CD4-positive, alpha-beta T cell treated with Interleukin-21 for 1 hour (primary cell): ENCODE measurements around the gene PRKAG3.
A peak's percentile ranks its signal among the peaks of the same experiment; 100 is the strongest.

ENCODE experiments used
- DNase-seq: peaks from one replicate; pipeline ENCODE4 v3.0.0-alpha.2; 2020

PRKAG3 gene

DNA sequence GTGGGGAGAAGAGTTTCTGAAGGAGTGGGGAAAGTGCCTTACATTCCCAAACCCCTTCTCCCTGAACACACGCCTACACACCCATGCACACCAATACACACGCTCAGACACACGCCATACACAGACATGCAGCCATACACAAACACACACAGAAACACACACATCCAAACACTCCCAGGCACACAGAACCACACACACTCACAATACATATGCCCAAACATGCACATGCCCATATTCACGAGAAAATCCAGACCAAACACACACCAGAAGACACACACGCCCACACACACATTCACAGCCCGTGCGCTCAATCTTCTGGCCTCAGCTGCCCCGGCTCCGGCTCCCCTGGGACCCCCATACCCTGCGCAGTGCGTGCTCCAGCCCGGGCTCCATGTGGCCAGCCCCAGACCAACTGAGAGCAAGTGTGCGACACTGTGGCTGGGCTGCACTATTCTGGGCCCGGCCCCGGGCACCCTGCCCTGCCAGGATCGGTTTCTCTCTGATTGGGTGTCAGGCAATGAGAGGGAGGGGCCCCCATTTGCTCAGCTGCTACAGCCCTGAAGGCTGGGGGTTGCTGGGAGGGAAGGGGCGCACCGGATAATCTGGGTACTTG is at the start of gene PRKAG3:
Gene PRKAG3 (minus strand): TSS at position 426 of the 613 bp plus-strand sequence.
- DNase-seq: no peak

DNA sequence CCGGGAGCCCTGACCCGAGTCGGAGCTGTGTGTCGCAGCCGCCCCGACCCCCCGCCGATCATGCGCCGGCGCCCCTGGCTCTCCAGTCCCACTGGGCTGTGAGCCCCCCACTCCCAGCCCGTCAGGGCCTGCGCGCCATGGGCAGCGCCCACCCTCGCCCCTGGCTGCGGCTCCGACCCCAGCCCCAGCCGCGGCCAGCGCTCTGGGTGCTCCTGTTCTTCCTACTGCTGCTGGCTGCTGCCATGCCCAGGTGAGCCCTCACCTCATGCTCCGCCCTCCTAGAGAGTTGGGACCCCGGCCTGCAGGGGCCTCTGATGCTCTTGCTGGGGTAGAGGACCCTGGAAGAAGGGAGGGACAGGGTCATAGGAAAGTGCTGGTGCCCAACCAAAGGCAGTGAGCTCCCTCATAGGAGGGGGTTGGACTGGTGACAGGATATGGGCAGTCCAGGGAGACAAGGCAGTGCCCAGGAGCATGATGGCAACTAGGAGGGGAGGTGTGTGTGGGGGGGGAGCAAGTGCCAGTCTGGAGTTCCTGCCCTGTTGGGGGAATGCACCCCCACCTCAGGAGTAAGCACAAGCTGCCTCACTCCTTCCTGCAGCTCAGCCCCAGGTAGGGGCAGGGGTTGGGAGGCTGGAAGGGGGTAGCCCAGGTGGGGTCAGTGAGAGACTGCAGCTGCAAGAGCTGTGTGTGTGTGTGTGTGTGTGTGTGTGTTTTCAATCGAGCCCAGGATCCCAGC is 49.4 kb upstream of the PRKAG3 start:
- no peak for DNase-seq

DNA sequence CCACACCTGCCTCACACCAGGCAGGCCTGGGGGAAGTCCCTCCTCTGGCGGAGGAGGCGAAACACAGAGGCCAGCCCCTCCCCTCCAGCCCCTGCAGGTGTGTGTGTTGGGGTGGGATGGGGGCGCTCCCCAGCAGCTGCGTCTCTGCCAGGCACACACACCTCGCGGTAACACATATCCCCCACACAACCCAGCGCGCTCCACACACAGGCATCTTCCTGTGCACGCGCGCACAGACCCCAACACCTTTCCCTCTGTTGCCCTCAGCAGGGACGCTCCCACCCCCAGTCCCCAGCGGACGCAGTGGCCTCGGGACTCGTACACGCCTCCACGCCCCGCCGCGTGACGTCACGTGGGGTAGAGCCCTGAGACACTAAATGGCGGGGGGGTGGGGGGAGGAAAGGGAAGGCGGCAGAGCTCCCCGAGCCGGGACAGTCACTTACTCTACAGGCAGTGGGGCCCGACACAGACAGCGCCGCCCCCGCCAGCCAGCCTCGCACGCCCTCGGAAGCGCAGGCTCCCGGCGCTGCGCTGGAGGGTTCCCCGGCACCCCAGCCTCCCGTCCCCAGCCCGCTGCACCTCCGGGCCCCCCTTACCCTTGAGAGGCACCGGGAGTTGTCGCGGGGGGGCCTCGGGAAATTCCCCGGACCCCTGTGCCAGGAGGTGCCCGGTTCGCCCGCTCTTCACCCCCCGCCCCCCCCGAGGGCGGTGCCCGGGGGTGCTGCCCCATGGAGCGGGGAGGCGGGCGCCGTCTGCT is 48.7 kb upstream of the PRKAG3 start, which contains the start of gene WNT10A:
Gene WNT10A (plus strand): TSS at position 751 of the 757 bp plus-strand sequence. CDS start 144 bp downstream, outside the sequence.
- peak; percentile 89 for DNase-seq

DNA sequence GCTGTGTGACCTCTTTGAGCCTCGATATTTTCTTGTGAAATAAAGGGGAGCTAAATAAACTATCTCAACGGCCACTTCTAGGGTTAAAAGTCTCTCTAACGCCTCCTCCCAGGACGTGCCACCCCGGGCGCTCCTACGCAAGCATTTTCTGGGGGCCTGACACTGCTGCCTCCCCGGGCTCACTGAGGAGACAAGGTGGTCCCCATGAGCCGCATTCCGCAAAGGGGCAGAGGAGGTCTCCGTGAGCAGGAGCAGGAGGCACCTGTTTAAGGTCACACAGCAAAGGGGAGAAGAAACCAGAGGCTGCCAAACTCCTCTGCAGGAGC is 48.1 kb upstream of the PRKAG3 start:
- DNase-seq: no peak

DNA sequence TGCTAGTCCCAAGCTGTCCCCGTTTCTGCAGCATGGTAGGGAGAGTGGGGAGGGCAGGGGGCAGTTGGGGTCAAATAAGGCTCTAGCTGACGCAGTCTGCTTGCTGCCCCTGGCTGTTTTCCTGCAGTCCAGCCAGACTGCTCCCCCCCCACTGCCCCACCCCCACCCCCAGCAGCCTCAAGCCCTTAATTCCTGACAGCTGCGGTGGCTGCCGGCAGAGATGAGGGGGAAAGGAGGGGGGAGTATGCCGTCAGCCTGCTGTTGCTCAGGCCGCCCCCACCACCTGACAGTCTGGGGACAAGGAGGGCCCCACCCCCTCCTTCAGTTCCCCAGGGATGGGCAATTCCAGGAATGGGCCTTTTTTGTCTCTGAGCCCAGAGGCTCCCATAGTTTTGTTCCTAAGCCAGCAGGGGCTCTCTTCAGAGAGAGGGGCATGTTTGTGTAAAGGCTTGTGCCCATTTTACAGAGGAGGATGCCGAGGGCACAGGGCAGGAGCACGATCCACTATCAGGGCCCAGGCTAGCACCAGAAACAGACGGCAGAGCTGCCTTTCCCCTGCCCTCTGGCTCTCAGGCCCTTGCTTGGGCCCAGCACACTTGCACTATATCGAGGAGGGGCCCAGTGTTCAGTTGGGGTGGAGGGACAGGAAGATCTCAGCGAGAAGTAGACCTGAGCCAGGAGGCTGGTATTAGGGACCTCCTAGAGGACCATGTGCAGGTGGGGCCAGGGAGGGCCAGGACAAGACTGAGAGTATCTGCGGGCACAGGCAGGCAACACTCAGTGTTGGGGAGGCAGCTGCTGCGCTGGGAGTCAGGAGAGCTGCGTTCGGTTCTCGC is 47.5 kb upstream of the PRKAG3 start:
- no peak for DNase-seq

DNA sequence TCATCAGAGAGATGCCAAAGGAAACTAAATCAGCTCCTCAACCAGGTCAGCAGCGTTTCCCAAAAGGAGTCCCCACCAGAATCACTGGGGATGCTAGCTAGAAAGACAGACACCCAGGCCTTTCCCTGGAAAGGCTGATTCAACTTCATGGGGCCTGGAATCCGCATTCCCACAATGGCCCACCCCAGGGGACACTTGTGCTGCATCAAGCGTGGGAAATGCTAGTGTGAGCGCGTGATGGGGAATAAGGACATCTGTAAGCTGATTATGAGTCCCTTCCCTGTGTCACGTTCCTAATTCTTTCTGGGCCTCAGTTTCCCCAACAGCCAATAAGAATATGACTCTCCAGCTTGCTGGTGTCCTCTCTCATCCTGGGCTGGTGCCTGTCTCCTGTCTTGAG is 46.9 kb upstream of the PRKAG3 start:
- no peak for DNase-seq

DNA sequence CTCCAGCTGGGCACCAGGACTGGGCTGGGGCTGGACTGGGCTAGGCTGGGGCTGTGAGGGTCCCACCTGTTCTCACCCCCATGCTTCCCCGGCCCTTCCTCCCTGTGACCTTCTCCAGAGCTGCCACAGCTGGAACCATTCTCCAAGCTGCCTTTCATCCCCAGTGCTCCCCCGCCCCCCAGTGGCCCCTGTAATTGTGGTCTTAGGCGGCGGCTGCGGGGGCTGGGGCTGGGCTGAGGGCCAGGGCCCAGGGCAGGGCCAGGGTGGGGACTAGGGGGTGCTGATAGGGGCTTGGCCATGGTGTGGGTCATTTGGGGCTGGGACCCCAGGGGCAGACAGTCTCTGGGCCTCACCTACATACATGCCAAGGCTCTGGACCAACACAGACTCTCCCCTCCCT is 46.3 kb upstream of the PRKAG3 start:
- DNase-seq: no peak

DNA sequence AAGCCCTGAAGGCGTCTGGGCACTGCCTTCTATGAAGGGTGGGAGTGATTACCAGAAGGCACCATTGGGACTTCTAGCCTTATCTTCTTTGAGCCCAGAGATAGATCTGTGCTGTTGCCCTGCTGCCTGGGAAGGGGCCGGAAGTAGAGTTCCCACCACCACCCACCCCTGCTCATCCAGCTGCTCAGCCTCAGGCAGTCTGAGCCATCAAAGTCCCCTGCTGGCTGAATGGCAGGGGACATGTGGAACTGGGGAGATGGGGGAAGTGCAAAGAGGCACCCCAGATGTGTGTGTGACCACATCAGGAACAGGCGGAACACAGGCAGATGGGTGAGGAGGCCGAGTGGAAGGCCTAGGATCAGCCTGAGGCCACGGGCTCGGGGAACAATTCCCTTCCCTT is 45.7 kb upstream of the PRKAG3 start:
- no peak for DNase-seq

DNA sequence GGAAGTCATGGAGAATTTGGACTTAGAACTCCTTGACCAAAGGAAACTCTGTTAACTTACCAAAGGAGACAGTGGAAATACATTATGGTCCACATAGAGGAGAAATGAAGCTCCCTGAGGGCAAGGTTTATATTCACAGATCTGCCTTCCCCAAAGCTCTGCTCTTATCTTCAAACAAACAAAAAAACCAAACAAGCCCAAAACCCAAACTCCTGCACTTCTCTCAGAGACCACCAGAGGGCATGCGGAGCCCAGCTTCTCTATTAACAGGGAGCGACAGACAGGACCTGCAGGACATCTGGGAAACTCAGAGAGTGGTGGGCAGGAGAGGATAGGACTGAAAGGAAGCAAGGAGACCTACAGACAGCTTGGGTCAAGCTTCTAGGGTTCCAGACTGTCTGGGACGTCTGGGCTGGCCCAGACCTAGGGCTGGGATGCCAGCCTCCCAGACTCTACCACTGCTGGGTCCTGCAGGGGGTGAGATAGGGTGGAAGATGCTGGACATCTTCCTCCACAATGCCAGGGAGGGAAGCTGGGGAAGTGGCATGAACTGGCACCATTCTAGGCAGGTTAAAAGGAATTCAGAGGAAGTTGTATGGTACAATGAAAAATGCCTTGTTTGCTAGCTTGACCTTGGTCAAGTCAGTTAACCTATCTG is 45.1 kb upstream of the PRKAG3 start:
- DNase-seq: peak; percentile 84

DNA sequence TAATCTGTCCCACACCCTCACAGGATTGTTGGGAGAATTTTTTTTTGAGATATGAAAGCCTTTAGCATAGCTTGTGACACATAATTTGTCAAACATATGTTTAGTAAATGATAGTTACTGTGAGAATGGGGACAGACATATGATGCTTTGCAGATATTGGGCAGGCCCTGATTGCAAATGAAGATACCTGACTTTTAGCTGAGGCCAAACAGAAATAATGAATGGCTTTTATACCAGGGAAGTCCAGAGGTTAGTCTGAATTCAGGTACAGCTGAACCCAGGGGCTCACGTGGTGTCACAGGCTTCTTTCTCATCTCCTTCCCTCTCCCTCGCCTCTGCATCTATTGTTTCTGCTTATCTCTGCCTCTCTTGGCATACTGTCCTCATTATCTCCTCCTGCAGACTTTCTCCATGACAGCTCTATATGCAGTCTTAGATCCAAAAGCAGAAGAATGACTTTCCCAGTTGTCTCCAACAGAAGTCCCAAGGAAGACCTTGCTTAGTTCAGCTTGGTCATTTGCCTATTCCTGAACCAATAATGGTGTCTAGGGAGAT is 44.2 kb upstream of the PRKAG3 start:
- DNase-seq: no peak

DNA sequence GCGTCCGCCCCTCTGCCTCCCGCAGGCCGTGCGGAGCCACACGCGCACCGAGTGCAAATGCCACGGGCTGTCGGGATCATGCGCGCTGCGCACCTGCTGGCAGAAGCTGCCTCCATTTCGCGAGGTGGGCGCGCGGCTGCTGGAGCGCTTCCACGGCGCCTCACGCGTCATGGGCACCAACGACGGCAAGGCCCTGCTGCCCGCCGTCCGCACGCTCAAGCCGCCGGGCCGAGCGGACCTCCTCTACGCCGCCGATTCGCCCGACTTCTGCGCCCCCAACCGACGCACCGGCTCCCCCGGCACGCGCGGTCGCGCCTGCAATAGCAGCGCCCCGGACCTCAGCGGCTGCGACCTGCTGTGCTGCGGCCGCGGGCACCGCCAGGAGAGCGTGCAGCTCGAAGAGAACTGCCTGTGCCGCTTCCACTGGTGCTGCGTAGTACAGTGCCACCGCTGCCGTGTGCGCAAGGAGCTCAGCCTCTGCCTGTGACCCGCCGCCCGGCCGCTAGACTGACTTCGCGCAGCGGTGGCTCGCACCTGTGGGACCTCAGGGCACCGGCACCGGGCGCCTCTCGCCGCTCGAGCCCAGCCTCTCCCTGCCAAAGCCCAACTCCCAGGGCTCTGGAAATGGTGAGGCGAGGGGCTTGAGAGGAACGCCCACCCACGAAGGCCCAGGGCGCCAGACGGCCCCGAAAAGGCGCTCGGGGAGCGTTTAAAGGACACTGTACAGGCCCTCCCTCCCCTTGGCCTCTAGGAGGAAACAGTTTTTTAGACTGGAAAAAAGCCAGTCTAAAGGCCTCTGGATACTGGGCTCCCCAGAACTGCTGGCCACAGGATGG is 42.0 kb upstream of the PRKAG3 start:
- DNase-seq: no peak

DNA sequence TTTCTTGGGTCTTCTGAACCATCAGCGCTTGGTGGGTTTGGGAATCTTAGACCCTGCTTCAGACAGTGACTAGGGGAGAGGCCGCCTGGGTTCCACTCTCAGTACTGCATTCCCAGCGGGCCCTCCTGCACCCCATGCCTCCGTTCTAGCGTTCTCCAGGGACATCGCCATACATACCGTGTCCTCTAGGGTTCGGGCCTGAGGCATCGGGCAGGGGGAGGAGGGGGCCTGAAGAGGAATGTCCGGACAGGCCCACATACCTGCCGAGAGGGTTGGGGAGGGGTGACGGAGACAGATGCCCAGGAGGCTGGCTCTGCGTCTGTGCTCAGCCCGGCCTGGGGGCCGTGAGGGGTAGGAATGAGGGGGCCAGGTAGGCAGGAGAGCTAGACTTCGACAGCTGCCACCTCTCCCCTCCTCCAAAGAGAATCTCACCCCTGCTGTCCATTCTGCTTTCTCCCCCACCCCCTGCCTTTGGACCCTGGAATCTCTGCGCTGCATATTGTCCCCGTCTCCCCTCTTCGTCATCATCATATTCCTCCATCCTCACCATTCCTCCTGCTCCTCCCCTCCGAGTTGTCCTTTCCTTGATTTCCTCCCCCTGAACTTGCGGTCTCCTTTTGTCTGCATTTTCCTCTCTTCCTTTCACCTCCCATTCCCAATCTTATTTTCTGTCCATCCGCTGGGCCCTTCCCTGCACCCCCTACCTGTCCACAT is 41.2 kb upstream of the PRKAG3 start:
- DNase-seq: no peak

DNA sequence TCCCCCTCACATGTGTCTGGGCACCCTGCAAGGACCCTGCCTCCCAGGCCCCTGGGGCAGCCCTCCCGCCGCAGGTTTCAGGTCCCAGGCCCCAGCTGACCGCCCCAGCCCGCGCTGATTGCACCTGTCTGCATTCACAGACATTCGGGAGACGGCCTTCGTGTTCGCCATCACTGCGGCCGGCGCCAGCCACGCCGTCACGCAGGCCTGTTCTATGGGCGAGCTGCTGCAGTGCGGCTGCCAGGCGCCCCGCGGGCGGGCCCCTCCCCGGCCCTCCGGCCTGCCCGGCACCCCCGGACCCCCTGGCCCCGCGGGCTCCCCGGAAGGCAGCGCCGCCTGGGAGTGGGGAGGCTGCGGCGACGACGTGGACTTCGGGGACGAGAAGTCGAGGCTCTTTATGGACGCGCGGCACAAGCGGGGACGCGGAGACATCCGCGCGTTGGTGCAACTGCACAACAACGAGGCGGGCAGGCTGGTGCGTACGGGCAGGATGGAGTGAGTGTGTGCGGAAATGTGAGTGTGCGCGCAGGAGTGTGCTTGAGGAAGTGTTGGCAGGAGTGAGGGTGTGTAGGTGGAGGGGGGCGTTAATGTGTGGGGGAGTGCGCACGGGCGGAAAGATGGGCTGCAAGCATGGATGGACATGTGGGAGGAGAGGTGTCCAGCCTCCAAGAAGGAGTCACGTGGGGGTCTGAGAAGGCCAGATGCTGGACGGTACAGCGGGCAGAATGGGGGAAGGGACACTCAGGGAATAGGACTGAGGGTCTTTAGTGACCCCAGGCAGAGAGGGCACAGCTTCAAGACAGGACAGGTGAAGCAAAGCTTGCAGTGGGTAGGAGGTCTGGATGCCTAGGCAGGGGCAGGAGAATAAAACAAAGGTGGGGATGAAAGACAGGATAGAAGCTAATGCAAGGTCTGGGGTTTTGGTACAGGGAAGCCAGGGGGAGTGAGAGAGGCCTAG is 40.0 kb upstream of the PRKAG3 start:
- DNase-seq: peak; percentile 28

DNA sequence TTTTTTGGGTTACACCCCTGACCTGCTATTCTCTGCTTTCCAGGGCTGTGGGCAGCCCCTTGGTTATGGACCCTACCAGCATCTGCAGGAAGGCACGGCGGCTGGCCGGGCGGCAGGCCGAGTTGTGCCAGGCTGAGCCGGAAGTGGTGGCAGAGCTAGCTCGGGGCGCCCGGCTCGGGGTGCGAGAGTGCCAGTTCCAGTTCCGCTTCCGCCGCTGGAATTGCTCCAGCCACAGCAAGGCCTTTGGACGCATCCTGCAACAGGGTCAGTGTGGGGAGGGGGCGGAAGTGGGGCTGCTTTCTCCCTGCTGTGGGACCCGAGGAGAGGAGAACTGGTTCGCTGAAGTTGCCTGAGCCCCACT is 39.4 kb upstream of the PRKAG3 start:
- DNase-seq: no peak

DNA sequence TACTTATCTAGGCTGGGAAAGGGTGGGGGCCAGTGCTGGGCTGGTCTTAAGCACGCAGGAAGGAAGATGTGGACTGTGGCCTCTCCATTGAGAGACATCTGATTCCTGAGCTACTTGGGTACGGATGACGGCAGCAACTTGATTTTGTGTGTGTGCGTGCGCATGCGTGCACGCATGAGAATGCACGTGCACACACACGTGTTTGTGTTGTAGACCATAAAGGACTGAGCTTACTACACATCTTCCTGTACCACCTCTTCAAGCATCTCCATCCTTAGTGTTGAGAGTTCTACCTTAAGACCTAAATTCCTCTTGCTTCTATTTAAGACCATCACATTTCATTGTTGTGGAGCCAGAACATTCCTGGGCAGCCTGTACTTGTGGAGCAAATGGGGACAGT is 37.5 kb upstream of the PRKAG3 start:
- DNase-seq: no peak

DNA sequence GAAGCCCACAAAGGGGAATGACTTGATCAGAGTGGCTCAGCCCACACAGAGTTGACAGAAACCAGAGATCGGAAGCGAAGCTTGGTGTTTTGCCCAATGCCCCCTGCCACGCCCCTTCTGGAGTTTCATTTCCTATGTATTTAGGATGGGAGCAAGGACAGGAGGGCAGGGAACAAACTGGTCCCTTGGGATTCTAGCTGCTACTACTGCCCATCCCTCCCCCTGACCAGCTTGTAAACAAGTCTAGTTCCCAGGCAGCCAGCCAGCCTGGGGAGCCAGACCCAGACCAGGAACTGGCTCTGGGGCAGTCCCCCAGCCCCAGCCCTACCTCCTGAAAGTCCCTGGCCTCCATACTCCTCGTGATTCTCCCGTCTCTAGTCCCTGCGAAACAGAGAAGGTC is 36.3 kb upstream of the PRKAG3 start:
- DNase-seq: no peak

DNA sequence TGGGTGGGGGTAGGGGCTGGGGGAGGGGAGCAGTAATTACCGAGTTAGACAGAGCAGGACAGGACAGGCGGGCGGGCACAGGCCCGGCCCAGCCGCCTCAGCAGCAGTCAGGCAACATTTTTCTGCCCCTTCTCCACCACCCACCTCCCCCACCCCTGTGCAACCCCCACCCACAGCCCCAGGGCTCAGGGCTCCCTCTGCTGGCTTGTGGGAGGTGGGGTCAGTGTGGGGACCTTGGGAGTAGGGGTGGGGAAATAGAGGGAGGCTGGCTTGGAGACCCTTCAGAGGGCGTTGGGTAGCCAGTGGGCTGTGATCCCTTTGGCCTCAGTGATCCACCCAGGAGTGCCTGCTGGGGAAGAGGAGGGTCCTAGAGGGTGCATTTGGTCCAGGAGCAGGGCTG is 34.4 kb upstream of the PRKAG3 start:
- no peak for DNase-seq

DNA sequence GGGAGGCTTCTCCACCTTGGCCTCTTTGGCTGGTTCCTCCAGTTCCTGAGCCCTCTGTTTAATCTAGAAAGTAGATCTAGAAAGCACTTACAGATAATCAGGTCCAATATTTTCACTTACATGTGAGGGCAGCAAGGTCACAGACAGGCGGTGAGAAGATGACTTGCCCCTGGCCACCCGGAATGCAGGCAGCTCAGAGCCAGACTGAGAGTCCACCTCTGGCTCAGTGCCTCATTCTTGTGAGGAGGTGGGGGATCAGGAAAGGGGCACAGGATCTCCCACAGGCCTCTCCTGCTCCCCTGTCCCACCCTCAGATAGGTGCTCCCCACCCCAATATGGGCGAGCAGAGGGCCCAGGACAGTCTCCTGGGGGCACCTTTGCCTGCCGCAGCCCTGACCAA is 33.8 kb upstream of the PRKAG3 start:
- no peak for DNase-seq

DNA sequence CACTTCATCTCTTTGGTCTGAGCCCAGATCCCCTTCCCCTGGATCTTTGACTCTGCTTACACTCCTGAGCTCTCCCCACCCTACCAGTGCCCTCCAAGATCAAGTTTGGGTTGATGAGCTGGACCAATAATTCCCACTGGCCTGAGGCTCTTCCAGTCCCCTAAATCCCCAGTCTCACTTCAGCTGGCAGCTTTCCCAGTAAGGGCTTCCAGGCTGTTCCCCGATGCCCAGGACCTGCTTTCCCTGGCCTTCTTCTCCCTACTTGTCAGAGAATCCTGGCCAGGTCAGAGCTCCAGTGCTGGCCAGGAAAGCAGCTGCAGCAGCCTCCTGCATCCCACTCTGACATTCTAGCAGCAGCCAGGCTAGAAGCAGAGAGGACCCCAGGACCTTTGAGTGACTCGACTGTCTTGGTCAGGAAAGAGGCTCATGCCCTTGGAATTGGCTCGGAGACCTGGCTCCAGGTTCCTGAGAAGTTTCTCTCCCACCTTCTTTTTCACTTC is 31.5 kb upstream of the PRKAG3 start:
- DNase-seq: no peak
